ENCODE data around the gene CYP2U1. TPM values are rescaled to one million over a fixed set of nuclear protein-coding genes. Genes with fewer than 3 reads are reported as not detected.
"Not testable (repeated sequence)": the region's sequence is repeated elsewhere in the genome, so short reads cannot be mapped to it uniquely, and the experiment has no call there.

Gene CYP2U1
- polyA plus RNA-seq, 2 donors, result 0.77 to 1.6 TPM

DNA sequence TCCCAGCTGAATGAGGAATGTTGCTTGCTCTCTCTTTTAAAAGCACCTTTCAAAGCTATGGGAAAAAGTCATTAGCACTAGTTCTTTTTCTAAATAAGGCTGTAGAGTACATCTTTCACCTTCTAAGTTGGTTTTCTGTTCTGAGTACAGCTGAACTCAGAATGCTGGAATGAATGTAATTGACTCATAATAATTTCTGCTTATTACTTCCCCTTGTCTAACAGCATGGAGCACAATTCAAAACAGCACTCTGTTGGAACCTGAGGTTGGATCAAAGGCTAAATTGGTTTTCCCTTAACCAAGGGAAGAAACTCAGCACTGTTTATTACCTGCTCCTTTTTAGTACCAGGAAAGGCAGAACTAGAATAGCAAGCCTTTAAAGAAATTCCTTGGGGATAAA, 33.5 kb upstream of the CYP2U1 start:
- Histone ChIP-seq H3K27me3 (ENCODE audit: control insufficient read depth in 1 of 2, insufficient read depth in 2 of 2, low read length in 2 of 2) (no peaks in the 10 kb centered on the region), H3K36me3 (ENCODE audit: control insufficient read depth in 2 of 2, insufficient read depth in 2 of 2, low read length in 1 of 2) (peaks cover 0 to 3% of the 10 kb centered on the region in 2 donors), H3K4me1 (ENCODE audit: control insufficient read depth in 2 of 2, insufficient read depth in 2 of 2, low read length in 1 of 2) (no peaks in the 10 kb centered on the region), H3K4me3 (ENCODE audit: low read depth in 1 of 2, low read length in 2 of 2) (no peak overlapping the region), H3K27ac (ENCODE audit: low read depth in 2 of 2, low read length in 1 of 2) (no peak overlapping the region), H3K9me3 (ENCODE audit: control insufficient read depth in 2 of 2, insufficient read depth in 1 of 2, low read depth in 1 of 2, low read length in 1 of 2) (no peaks in the 10 kb centered on the region)

DNA sequence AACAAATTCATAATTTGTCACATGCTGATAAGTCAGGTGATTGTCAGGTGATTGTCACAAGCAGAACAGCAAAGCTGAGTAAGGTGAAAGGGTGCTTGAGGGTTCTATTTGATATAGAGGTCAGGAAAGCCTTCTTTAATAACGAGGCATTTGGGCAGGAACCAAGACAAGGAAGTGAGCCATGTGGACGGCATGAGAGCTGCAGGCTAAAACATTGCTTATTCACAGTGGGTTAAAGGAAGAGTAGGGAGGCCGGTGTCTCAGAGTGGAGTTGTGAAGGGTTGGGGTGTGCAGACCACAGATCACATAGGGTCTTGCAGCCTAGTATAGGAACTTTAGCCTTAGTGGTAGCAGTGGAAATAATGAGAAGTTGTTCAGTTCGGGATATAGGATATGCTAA, 31.3 kb upstream of the CYP2U1 start:
- WGBS, 2 donors, result 75 to 82% methylated on average over 4 of the region's 4 CpGs
- H3K27me3 ChIP-seq (ENCODE audit: control insufficient read depth in 1 of 2, insufficient read depth in 2 of 2, low read length in 2 of 2), result no peaks in the 10 kb centered on the region
- peaks cover 0 to 3% of the 10 kb centered on the region in 2 donors for H3K36me3 ChIP-seq (ENCODE audit: control insufficient read depth in 2 of 2, insufficient read depth in 2 of 2, low read length in 1 of 2)
- H3K27ac ChIP-seq (ENCODE audit: low read depth in 2 of 2, low read length in 1 of 2), result peak overlapping the region in 1 of 2 donors; percentile 13
- H3K4me3 ChIP-seq (ENCODE audit: low read depth in 1 of 2, low read length in 2 of 2), result no peak overlapping the region
- no peaks in the 10 kb centered on the region for H3K4me1 ChIP-seq (ENCODE audit: control insufficient read depth in 2 of 2, insufficient read depth in 2 of 2, low read length in 1 of 2)
- H3K9me3 ChIP-seq (ENCODE audit: control insufficient read depth in 2 of 2, insufficient read depth in 1 of 2, low read depth in 1 of 2, low read length in 1 of 2), result no peaks in the 10 kb centered on the region

DNA sequence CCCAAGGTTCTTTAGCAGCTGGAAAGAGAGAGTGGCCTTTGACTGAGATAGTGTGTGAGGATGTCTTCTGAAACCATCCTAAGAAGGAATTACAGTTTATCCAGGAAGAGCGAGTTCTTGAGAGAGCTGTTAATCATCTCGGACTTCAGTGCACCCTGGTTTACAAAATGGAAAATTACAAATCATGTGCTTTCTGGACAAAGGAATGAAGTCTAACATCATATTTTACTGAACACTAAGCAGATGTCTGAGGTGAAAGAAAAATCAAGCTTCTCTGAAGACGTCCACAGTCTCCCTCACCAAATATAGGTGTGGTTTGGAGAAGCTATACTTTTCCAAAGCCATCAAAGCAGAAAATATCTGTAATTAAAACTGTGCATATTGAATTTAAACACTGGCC, 30.8 kb upstream of the CYP2U1 start:
- no peak overlapping the region for H3K4me3 ChIP-seq (ENCODE audit: low read depth in 1 of 2, low read length in 2 of 2)
- WGBS, 2 donors, result 83 to 88% methylated on average over 3 of the region's 3 CpGs
- no peaks in the 10 kb centered on the region for H3K4me1 ChIP-seq (ENCODE audit: control insufficient read depth in 2 of 2, insufficient read depth in 2 of 2, low read length in 1 of 2)
- no peak overlapping the region for H3K27ac ChIP-seq (ENCODE audit: low read depth in 2 of 2, low read length in 1 of 2)
- H3K9me3 ChIP-seq (ENCODE audit: control insufficient read depth in 2 of 2, insufficient read depth in 1 of 2, low read depth in 1 of 2, low read length in 1 of 2), result no peaks in the 10 kb centered on the region
- peaks cover 0 to 3% of the 10 kb centered on the region in 2 donors for H3K36me3 ChIP-seq (ENCODE audit: control insufficient read depth in 2 of 2, insufficient read depth in 2 of 2, low read length in 1 of 2)
- no peaks in the 10 kb centered on the region for H3K27me3 ChIP-seq (ENCODE audit: control insufficient read depth in 1 of 2, insufficient read depth in 2 of 2, low read length in 2 of 2)

DNA sequence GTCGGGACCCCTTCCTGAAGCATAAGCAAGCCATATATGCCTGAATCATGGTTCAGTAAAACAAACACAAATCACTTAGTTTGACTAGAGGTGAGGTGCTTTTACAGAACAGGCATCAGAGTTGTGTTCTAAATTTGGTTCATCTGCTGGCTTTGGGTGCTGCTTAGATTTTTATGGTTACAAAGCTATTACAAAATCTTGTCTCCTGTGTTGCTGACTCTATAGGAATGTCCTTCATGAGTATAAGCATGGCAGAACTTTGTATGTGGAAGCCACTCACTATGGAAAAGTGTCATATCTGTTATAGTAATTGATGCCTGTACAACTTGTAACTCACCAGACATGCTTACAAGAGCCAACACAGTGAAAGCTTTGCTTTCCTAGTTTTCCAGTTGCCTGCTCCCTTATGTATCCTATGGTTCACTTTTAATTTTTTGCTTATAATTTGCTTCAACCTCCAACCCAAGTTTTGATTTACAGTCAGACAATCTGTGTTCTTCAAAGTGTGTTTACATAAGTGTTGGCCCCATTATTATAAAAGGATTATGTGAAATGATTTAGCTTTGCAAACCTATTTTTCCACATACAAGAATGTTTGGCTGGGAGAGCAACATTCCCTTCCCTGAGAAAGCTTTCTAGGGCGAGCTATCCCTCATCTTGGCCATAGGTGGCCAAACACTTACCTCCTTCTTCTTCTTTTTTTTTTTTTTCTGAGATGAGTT, 30.0 kb upstream of the CYP2U1 start:
- 68 to 80% methylated on average over 2 of the region's 2 CpGs for WGBS, 2 donors

GRCh38 chr4:107902715-107903114, 28.6 kb upstream of the CYP2U1 start:
- H3K27ac ChIP-seq (ENCODE audit: low read depth in 2 of 2, low read length in 1 of 2), result no peak overlapping the region
- 79 to 87% methylated on average over 2 of the region's 2 CpGs for WGBS, 2 donors
- no peak overlapping the region for H3K4me3 ChIP-seq (ENCODE audit: low read depth in 1 of 2, low read length in 2 of 2)
- no peaks in the 10 kb centered on the region for H3K27me3 ChIP-seq (ENCODE audit: control insufficient read depth in 1 of 2, insufficient read depth in 2 of 2, low read length in 2 of 2)
- H3K4me1 ChIP-seq (ENCODE audit: control insufficient read depth in 2 of 2, insufficient read depth in 2 of 2, low read length in 1 of 2), result no peaks in the 10 kb centered on the region
- H3K9me3 ChIP-seq (ENCODE audit: control insufficient read depth in 2 of 2, insufficient read depth in 1 of 2, low read depth in 1 of 2, low read length in 1 of 2), result no peaks in the 10 kb centered on the region
- H3K36me3 ChIP-seq (ENCODE audit: control insufficient read depth in 2 of 2, insufficient read depth in 2 of 2, low read length in 1 of 2), result peaks cover 0 to 3% of the 10 kb centered on the region in 2 donors

More for the DNA sequence above, 30.0 kb upstream of the CYP2U1 start:
- H3K27me3 ChIP-seq (ENCODE audit: control insufficient read depth in 1 of 2, insufficient read depth in 2 of 2, low read length in 2 of 2), result no peaks in the 10 kb centered on the region
- H3K4me1 ChIP-seq (ENCODE audit: control insufficient read depth in 2 of 2, insufficient read depth in 2 of 2, low read length in 1 of 2), result no peaks in the 10 kb centered on the region
- H3K36me3 ChIP-seq (ENCODE audit: control insufficient read depth in 2 of 2, insufficient read depth in 2 of 2, low read length in 1 of 2), result peaks cover 0 to 3% of the 10 kb centered on the region in 2 donors
- H3K27ac ChIP-seq (ENCODE audit: low read depth in 2 of 2, low read length in 1 of 2), result no peak overlapping the region
- H3K4me3 ChIP-seq (ENCODE audit: low read depth in 1 of 2, low read length in 2 of 2), result no peak overlapping the region
- H3K9me3 ChIP-seq (ENCODE audit: control insufficient read depth in 2 of 2, insufficient read depth in 1 of 2, low read depth in 1 of 2, low read length in 1 of 2), result no peaks in the 10 kb centered on the region

GRCh38 chr4:107905082-107905481, 26.3 kb upstream of the CYP2U1 start:
- H3K36me3 ChIP-seq (ENCODE audit: control insufficient read depth in 2 of 2, insufficient read depth in 2 of 2, low read length in 1 of 2); H3K27ac ChIP-seq (ENCODE audit: low read depth in 2 of 2, low read length in 1 of 2); H3K4me1 ChIP-seq (ENCODE audit: control insufficient read depth in 2 of 2, insufficient read depth in 2 of 2, low read length in 1 of 2); H3K9me3 ChIP-seq (ENCODE audit: control insufficient read depth in 2 of 2, insufficient read depth in 1 of 2, low read depth in 1 of 2, low read length in 1 of 2); H3K4me3 ChIP-seq (ENCODE audit: low read depth in 1 of 2, low read length in 2 of 2); H3K27me3 ChIP-seq (ENCODE audit: control insufficient read depth in 1 of 2, insufficient read depth in 2 of 2, low read length in 2 of 2): not testable (repeated sequence)
- 79 to 83% methylated on average over 3 of the region's 3 CpGs for WGBS, 2 donors

DNA sequence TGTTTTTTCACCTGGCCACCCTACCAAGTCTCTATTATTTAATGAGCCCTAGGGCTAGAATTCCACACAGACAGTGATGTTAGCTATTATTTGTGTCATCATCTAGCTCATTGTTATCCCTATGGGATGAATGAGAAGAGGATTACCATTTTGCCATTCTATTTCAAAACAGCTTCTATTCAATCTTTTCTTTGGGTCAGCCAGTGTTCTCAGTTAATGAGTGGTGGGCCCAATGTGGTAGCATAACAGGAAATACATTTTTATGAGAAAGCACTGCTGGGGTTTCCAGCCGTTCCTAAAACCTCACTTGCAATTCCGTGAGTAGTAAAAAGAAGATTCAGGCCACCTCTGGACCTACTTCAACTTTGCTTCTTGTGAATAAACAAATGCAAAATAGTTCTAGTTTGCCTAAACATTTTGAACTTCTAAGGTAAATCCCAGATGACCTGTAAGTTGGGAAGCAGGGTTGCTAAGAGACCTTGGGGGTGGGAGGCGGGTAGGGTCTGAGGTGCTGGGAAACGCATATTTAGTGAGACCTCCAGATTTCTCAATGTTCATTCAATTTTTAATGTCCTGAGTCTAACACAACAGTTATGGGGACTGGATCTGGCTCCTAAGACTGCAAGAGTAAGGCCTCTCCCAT, 24.8 kb upstream of the CYP2U1 start:
- no peaks in the 10 kb centered on the region for H3K9me3 ChIP-seq (ENCODE audit: control insufficient read depth in 2 of 2, insufficient read depth in 1 of 2, low read depth in 1 of 2, low read length in 1 of 2)
- WGBS, 2 donors, result 94% methylated on average over 4 of the region's 4 CpGs
- H3K36me3 ChIP-seq (ENCODE audit: control insufficient read depth in 2 of 2, insufficient read depth in 2 of 2, low read length in 1 of 2), result peaks cover 0 to 3% of the 10 kb centered on the region in 2 donors
- no peaks in the 10 kb centered on the region for H3K27me3 ChIP-seq (ENCODE audit: control insufficient read depth in 1 of 2, insufficient read depth in 2 of 2, low read length in 2 of 2)
- H3K4me1 ChIP-seq (ENCODE audit: control insufficient read depth in 2 of 2, insufficient read depth in 2 of 2, low read length in 1 of 2), result no peaks in the 10 kb centered on the region
- no peak overlapping the region for H3K27ac ChIP-seq (ENCODE audit: low read depth in 2 of 2, low read length in 1 of 2)
- H3K4me3 ChIP-seq (ENCODE audit: low read depth in 1 of 2, low read length in 2 of 2), result no peak overlapping the region

DNA sequence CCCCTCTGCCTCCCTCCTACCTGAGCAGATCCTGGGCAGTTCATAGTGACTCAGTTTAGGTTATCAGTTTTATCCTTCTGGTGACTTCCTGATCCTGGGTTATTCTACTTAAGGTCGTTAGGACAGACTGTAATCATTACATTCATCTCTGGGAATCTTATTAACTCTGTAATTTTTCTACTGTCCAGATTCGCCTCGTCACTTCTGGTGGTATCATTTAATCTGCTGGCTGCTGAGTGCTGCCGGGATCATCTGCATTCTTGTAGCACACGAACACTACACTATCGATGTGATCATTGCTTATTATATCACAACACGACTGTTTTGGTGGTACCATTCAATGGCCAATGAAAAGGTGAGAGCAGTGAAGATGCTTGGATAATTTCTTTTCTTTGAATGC, 23.0 kb upstream of the CYP2U1 start:
- peaks cover 0 to 3% of the 10 kb centered on the region in 2 donors for H3K36me3 ChIP-seq (ENCODE audit: control insufficient read depth in 2 of 2, insufficient read depth in 2 of 2, low read length in 1 of 2)
- no peaks in the 10 kb centered on the region for H3K9me3 ChIP-seq (ENCODE audit: control insufficient read depth in 2 of 2, insufficient read depth in 1 of 2, low read depth in 1 of 2, low read length in 1 of 2)
- H3K4me1 ChIP-seq (ENCODE audit: control insufficient read depth in 2 of 2, insufficient read depth in 2 of 2, low read length in 1 of 2), result no peaks in the 10 kb centered on the region
- no peak overlapping the region for H3K4me3 ChIP-seq (ENCODE audit: low read depth in 1 of 2, low read length in 2 of 2)
- 90 to 93% methylated on average over 7 of the region's 7 CpGs for WGBS, 2 donors
- no peaks in the 10 kb centered on the region for H3K27me3 ChIP-seq (ENCODE audit: control insufficient read depth in 1 of 2, insufficient read depth in 2 of 2, low read length in 2 of 2)
- H3K27ac ChIP-seq (ENCODE audit: low read depth in 2 of 2, low read length in 1 of 2), result no peak overlapping the region

- Histone ChIP-seq H3K36me3 (ENCODE audit: control insufficient read depth in 2 of 2, insufficient read depth in 2 of 2, low read length in 1 of 2) (peaks cover 0 to 3% of the 10 kb centered on the region in 2 donors), H3K9me3 (ENCODE audit: control insufficient read depth in 2 of 2, insufficient read depth in 1 of 2, low read depth in 1 of 2, low read length in 1 of 2) (no peaks in the 10 kb centered on the region), H3K27me3 (ENCODE audit: control insufficient read depth in 1 of 2, insufficient read depth in 2 of 2, low read length in 2 of 2) (no peaks in the 10 kb centered on the region), H3K4me1 (ENCODE audit: control insufficient read depth in 2 of 2, insufficient read depth in 2 of 2, low read length in 1 of 2) (no peaks in the 10 kb centered on the region), H3K27ac (ENCODE audit: low read depth in 2 of 2, low read length in 1 of 2) (no peak overlapping the region), H3K4me3 (ENCODE audit: low read depth in 1 of 2, low read length in 2 of 2) (no peak overlapping the region)
- WGBS, 2 donors, result 19 to 20% methylated on average over 2 of the region's 2 CpGs
Measured at GRCh38 chr4:107913283-107913899, 18.0 kb upstream of the CYP2U1 start.

All from esophagus (tissue), 2 donors.